HCT116 (cell line): ENCODE measurements around the gene CHST15. TPM values are rescaled to one million over a fixed set of nuclear protein-coding genes. Genes with fewer than 3 reads are reported as not detected.

Experiments used
- ATAC-seq: fragments of 200-7000 bp; cut with Tn5 transposase; 2 replicates; pipeline ENCODE4 v1.9.1; 2020; ENCODE audit warnings: mild to moderate bottlenecking, moderate library complexity
- BruUV-seq: library from RNA; stranded (reverse); fragments of 400-500 nt; replicated peaks from 2 replicates; lab custom pipeline; 2021; lab: Mats Ljungman, UMichigan
- CTCF ChIA-PET: fragments of 300-600 bp; sonication (Branson Sonifier 250); formaldehyde crosslinking; loops from one replicate; lab custom pipeline; 2021; ENCODE audit warnings: antibody characterized with exemption; lab: Charles Lee
- POLR2A ChIA-PET: fragments of 300-600, 350-600 bp; sonication (Branson Sonifier 250); formaldehyde crosslinking; loops from one replicate; lab custom pipeline; 2021; ENCODE audit warnings: antibody characterized with exemption; lab: Charles Lee
- RAD21 ChIA-PET, 2 experiments: fragments of 300-600 bp; sonication (Branson Sonifier 250); formaldehyde crosslinking; loops; one replicate each; lab custom pipeline; 2023; ENCODE audit warnings: low total read pairs in 2 of 2; ENCODE audit not compliant: uncharacterized antibody in 2 of 2, unreplicated experiment in 2 of 2, low non-redundant PET in 1 of 2; lab: Charles Lee
- DNase-seq: peaks from one replicate; pipeline ENCODE4 v3.0.0-alpha.2; 2010; ENCODE audit warnings: low read depth, low spot score
- H2AFZ ChIP-seq: fragments of 200-600 bp; shearing (Covaris generic), sonication (generic); 2 replicates; pipeline ENCODE4 v1.6.1; 2017; ENCODE audit warnings: low read depth, mixed run types, mixed read lengths, antibody characterized with exemption, low read length; ENCODE audit not compliant: poor library complexity, severe bottlenecking
- H3K27ac ChIP-seq: 2 replicates; pipeline ENCODE4 v1.5.1; 2012; ENCODE audit warnings: low read depth, low read length
- H3K27me3 ChIP-seq: fragments of 200-600 bp; sonication (generic); 2 replicates; pipeline ENCODE4 v1.6.1; 2016; ENCODE audit warnings: mixed run types, low read length, mixed read lengths; ENCODE audit not compliant: insufficient read depth
- H3K36me3 ChIP-seq, 2 experiments: fragments of 200-500 bp in 1 of 2; fragments of 200-600 bp in 1 of 2; sonication (Bioruptor generic) in 1 of 2; sonication (generic) in 1 of 2; 2 replicates each; pipeline versions ENCODE4 v1.5.1 to v1.6.1; 2014 to 2016; ENCODE audit warnings: low read length in 2 of 2, inconsistent platforms in 1 of 2, mixed read lengths in 1 of 2, mixed run types in 1 of 2; ENCODE audit not compliant: insufficient read depth in 2 of 2, control insufficient read depth in 1 of 2
- H3K4me1 ChIP-seq, 2 experiments: fragments of 200-600 bp in 1 of 2; sonication (generic) in 1 of 2; 2 replicates each; pipeline versions ENCODE4 v1.5.1 to v1.6.1; 2012 to 2017; ENCODE audit warnings: low read length in 2 of 2, inconsistent platforms in 1 of 2, mild to moderate bottlenecking in 1 of 2, mixed read lengths in 1 of 2, mixed run types in 1 of 2, moderate library complexity in 1 of 2; ENCODE audit not compliant: insufficient read depth in 2 of 2, control insufficient read depth in 1 of 2
- H3K4me2 ChIP-seq: fragments of 200-600 bp; sonication (generic); 2 replicates; pipeline ENCODE4 v1.6.1; 2017; ENCODE audit warnings: mixed run types, low read length, mixed read lengths
- H3K4me3 ChIP-seq, 2 experiments: fragments of 200-600 bp in 1 of 2; sonication (generic) in 1 of 2; replicated peaks in 1 of 2; 2 replicates each; pipeline ENCODE4 v1.5.1; 2011 to 2016; ENCODE audit warnings: low read length in 2 of 2, control low read depth in 1 of 2, low read depth in 1 of 2, mild to moderate bottlenecking in 1 of 2, mixed read lengths in 1 of 2, mixed run types in 1 of 2
- H3K79me2 ChIP-seq: fragments of 200-600 bp; sonication (generic); 2 replicates; pipeline ENCODE4 v1.6.1; 2017; ENCODE audit warnings: mild to moderate bottlenecking, mixed run types, low read length, moderate library complexity, mixed read lengths; ENCODE audit not compliant: insufficient read depth
- H3K9ac ChIP-seq: fragments of 200-600 bp; sonication (generic); 2 replicates; pipeline ENCODE4 v1.6.1; 2016; ENCODE audit warnings: low read length, mixed read lengths
- H3K9me2 ChIP-seq: fragments of 200-600 bp; sonication (generic), shearing (Covaris generic); 2 replicates; pipeline ENCODE4 v1.6.1; 2017; ENCODE audit warnings: mixed run types, mild to moderate bottlenecking, moderate library complexity; ENCODE audit not compliant: insufficient read depth
- H3K9me3 ChIP-seq, 2 experiments: fragments of 200-500 bp in 1 of 2; fragments of 200-600 bp in 1 of 2; sonication (Bioruptor generic) in 1 of 2; sonication (generic) in 1 of 2; 2 replicates each; pipeline ENCODE4 v1.6.1; 2014 to 2017; ENCODE audit warnings: low read length in 2 of 2, mixed read lengths in 2 of 2, inconsistent platforms in 1 of 2, low read depth in 1 of 2, mild to moderate bottlenecking in 1 of 2, mixed run types in 1 of 2, moderate library complexity in 1 of 2; ENCODE audit not compliant: control insufficient read depth in 1 of 2, insufficient read depth in 1 of 2
- H4K20me1 ChIP-seq: fragments of 200-600 bp; sonication (generic), shearing (Covaris generic); 2 replicates; pipeline ENCODE4 v1.6.1; 2017; ENCODE audit warnings: mixed run types, mild to moderate bottlenecking, moderate library complexity; ENCODE audit not compliant: insufficient read depth
- ATF3 ChIP-seq: IDR thresholded peaks from 2 replicates; pipeline ENCODE4 v1.6.1; 2012
- ELF1 ChIP-seq: IDR thresholded peaks from 2 replicates; pipeline ENCODE4 v1.6.1; 2012; ENCODE audit warnings: low read depth, borderline replicate concordance
- EZH2 ChIP-seq: fragments of 200-600 bp; sonication (generic); IDR thresholded peaks from 2 replicates; pipeline ENCODE4 v1.6.1; 2017; ENCODE audit warnings: antibody characterized with exemption, mixed run types
- EZH2phosphoT487 ChIP-seq: fragments of 200-600 bp; IDR thresholded peaks from 2 replicates; pipeline ENCODE4 v1.6.1; 2018; ENCODE audit warnings: antibody characterized with exemption, borderline replicate concordance
- FOSL1 ChIP-seq: IDR thresholded peaks from 2 replicates; pipeline ENCODE4 v1.6.1; 2012; ENCODE audit warnings: low read depth
- JUND ChIP-seq: IDR thresholded peaks from 2 replicates; pipeline ENCODE4 v1.6.1; 2012
- MAX ChIP-seq: IDR thresholded peaks from 2 replicates; pipeline ENCODE4 v1.6.1; 2012
- POLR2A ChIP-seq: IDR thresholded peaks from 2 replicates; pipeline ENCODE4 v1.7.0; 2011; ENCODE audit warnings: borderline replicate concordance; ENCODE audit not compliant: insufficient read depth, insufficient read length; ENCODE audit errors: extremely low read depth
- POLR2AphosphoS5 ChIP-seq: IDR thresholded peaks from 2 replicates; pipeline ENCODE4 v1.6.1; 2011; ENCODE audit warnings: mild to moderate bottlenecking, low read depth, low read length, moderate library complexity
- RAD21 ChIP-seq: IDR thresholded peaks from 2 replicates; pipeline ENCODE4 v1.6.1; 2012; ENCODE audit warnings: low read depth, mild to moderate bottlenecking
- REST ChIP-seq: IDR thresholded peaks from 2 replicates; pipeline ENCODE4 v1.6.1; 2012; ENCODE audit warnings: low read depth
- SIN3A ChIP-seq: IDR thresholded peaks from 2 replicates; pipeline ENCODE4 v1.6.1; 2012; ENCODE audit warnings: low read depth
- SP1 ChIP-seq: IDR thresholded peaks from 2 replicates; pipeline ENCODE4 v1.6.1; 2012; ENCODE audit warnings: low read depth
- SRF ChIP-seq: IDR thresholded peaks from 2 replicates; pipeline ENCODE4 v1.6.1; 2012; ENCODE audit warnings: low read depth
- TCF7L2 ChIP-seq: IDR thresholded peaks from 2 replicates; pipeline ENCODE4 v1.7.0; 2011; ENCODE audit warnings: borderline replicate concordance, inconsistent platforms; ENCODE audit not compliant: insufficient read depth, insufficient read length; ENCODE audit errors: extremely low read depth
- YY1 ChIP-seq: IDR thresholded peaks from 2 replicates; pipeline ENCODE4 v1.6.1; 2011; ENCODE audit warnings: low read length, low read depth, moderate library complexity, mild to moderate bottlenecking; ENCODE audit not compliant: insufficient replicate concordance; ENCODE audit errors: extremely low read depth
- ZFX ChIP-seq: fragments of 450-650 bp; IDR thresholded peaks from 2 replicates; pipeline ENCODE4 v1.6.1; 2017
- ZNF274 ChIP-seq: fragments of 200-500 bp; sonication (Bioruptor generic); IDR thresholded peaks from 2 replicates; pipeline ENCODE4 v1.6.1; 2014; ENCODE audit warnings: mild to moderate bottlenecking, low read depth, low read length, inconsistent platforms
- intact Hi-C: fragments of 100-400 bp; cut with micrococcal nuclease; formaldehyde crosslinking; loops from 2 replicates; pipeline ENCODE4 v1.10.0; 2022
- total RNA-seq: library from RNA; stranded (reverse); gene quantifications from one replicate; pipeline ENCODE4 v1.2.1, GENCODE V29; 2021; ENCODE audit not compliant: unreplicated experiment

CHST15 gene
- total RNA-seq, 1 experiment from 2014 or later, result 47.2 TPM

GRCh38 chr10:123962756-123963530 lies 130.5 kb downstream of the CHST15 start:
- ChIA-PET POLR2A (no interaction called here), CTCF (interaction anchor here (1.3 to 2.8 kb wide), 3 partner anchors 380 to 390 kb away, joined by 7 to 15 read pairs (median 9); no protein-coding TSS in a partner anchor), RAD21 (interaction anchor here in 1 of 2 experiments (1.0 kb wide), 1 partner anchor 381 kb away, joined by 3 read pairs; no protein-coding TSS in a partner anchor)
- H3K4me2 ChIP-seq, result no peak overlapping the region
- no peak overlapping the region for H3K4me3 ChIP-seq
- intact Hi-C loops, result loop anchor here (10.0 kb wide), 1 partner anchor 318 kb away; no protein-coding TSS in a partner anchor
- peaks cover 0 to 3% of the 10 kb centered on the region in 2 experiments; a peak in 1 of 4 replicates for H3K4me1 ChIP-seq
- no peak overlapping the region for H2AFZ ChIP-seq
- H4K20me1 ChIP-seq, result no peaks in the 10 kb centered on the region
- DNase-seq (no peak), ATAC-seq (no peak)
- TF ChIP-seq RAD21 (no peak), ZFX (no peak), ELF1 (no peak), TCF7L2 (no peak), SRF (no peak), POLR2A (no peak), EZH2 (no peak), MAX (no peak)
- no peaks in the 10 kb centered on the region for H3K9me3 ChIP-seq
- H3K36me3 ChIP-seq, result no peaks in the 10 kb centered on the region
- no peaks in the 10 kb centered on the region for H3K79me2 ChIP-seq
- peaks cover 38% of the 10 kb centered on the region for H3K27me3 ChIP-seq
- no peak overlapping the region for H3K27ac ChIP-seq
- no peak overlapping the region for H3K9ac ChIP-seq
- no TSS peak for BruUV-seq
- H3K9me2 ChIP-seq, result no peaks in the 10 kb centered on the region

GRCh38 chr10:123958241-123958640 lies 135.2 kb downstream of the CHST15 start:
- no peak for TF ChIP-seq SIN3A
- TF ChIP-seq YY1, result no peak
- TF ChIP-seq JUND, result no peak
- TF ChIP-seq POLR2AphosphoS5, result no peak
- TF ChIP-seq SP1, result no peak
- no peak for TF ChIP-seq EZH2
- no peak for TF ChIP-seq ZNF274
- TF ChIP-seq EZH2phosphoT487, result no peak
- TF ChIP-seq FOSL1, result no peak
- no peak for TF ChIP-seq REST
- TF ChIP-seq POLR2A, result no peak
- TF ChIP-seq ZFX, result no peak
- TF ChIP-seq ATF3, result no peak
- DNase-seq (no peak), ATAC-seq (no peak)
- no peak overlapping the region for H3K9ac ChIP-seq
- no peaks in the 10 kb centered on the region for H3K9me2 ChIP-seq
- H3K4me3 ChIP-seq, result no peak overlapping the region
- no peaks in the 10 kb centered on the region for H3K4me1 ChIP-seq
- ChIA-PET CTCF (no interaction called here), POLR2A (no interaction called here), RAD21 (no interaction called here)
- H4K20me1 ChIP-seq, result no peaks in the 10 kb centered on the region
- no peaks in the 10 kb centered on the region for H3K36me3 ChIP-seq
- no peaks in the 10 kb centered on the region for H3K9me3 ChIP-seq
- H3K27me3 ChIP-seq, result peaks cover 47% of the 10 kb centered on the region; the same call in 1 of the 2 replicates
- no TSS peak for BruUV-seq
- H3K27ac ChIP-seq, result no peak overlapping the region
- H3K79me2 ChIP-seq, result no peaks in the 10 kb centered on the region
- intact Hi-C loops, result no loop called here
- H3K4me2 ChIP-seq, result no peak overlapping the region
- H2AFZ ChIP-seq, result no peak overlapping the region
